Right renal cortex interstitium (tissue), 3 donors: ENCODE results near the gene KLF3. TPM values are rescaled to one million over a fixed set of nuclear protein-coding genes. Genes with fewer than 3 reads are reported as not detected.
A peak's percentile ranks its signal among the peaks of the same experiment; 100 is the strongest.

Source experiments
- DNase-seq, 3 donors: peaks; one replicate each; pipeline ENCODE4 v3.0.0-alpha.2; 2013; ENCODE audit warnings: low read depth in 3 of 3, low spot score in 2 of 3
- polyA plus RNA-seq, 3 donors: library from polyadenylated mRNA; unstranded; fragments of 120-200 nt; gene quantifications; one replicate each; pipeline ENCODE4 v1.2.1, GENCODE V29; 2013; ENCODE audit not compliant: insufficient read length in 3 of 3

Gene KLF3
- polyA plus RNA-seq, 3 donors = 62.2 to 64.9 (median 64.1) TPM

DNA sequence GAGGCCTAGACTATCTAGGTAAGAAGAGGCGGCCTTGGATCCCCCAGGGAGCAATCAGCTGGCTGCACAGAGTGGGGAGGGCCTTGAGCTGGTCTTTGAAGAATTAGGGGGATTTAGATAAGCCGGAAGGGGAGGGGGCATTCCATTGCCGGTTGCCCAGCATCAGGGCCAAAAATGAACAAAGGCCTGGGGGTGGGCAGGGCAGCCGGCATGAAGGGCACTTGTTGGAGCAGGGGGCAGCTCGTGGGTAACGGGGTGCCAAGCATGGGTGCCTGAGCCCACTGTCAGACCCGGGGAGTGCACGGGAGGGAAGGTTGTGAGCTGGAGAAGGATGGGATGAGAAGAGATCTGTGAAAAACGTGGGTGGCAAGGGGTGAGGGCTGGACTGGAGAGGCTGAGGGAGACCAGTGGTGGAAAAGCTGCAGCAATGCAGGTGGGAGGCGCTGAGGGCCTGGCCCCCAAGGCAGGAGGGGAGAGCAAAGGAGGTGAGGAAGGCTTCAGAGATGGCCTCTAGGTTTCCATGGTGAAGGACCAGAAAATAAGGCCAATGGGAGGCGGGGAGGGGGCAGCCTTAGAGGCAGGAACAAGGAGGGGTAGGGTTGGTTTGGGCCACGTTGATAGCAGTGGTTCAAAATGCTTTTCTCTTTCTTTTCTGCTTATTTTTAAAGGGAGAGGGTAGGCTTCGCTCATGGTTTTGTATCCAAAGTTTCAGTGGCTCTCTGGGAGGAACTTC lies 8.6 kb downstream of the KLF3 start:
- no peak for DNase-seq

DNA sequence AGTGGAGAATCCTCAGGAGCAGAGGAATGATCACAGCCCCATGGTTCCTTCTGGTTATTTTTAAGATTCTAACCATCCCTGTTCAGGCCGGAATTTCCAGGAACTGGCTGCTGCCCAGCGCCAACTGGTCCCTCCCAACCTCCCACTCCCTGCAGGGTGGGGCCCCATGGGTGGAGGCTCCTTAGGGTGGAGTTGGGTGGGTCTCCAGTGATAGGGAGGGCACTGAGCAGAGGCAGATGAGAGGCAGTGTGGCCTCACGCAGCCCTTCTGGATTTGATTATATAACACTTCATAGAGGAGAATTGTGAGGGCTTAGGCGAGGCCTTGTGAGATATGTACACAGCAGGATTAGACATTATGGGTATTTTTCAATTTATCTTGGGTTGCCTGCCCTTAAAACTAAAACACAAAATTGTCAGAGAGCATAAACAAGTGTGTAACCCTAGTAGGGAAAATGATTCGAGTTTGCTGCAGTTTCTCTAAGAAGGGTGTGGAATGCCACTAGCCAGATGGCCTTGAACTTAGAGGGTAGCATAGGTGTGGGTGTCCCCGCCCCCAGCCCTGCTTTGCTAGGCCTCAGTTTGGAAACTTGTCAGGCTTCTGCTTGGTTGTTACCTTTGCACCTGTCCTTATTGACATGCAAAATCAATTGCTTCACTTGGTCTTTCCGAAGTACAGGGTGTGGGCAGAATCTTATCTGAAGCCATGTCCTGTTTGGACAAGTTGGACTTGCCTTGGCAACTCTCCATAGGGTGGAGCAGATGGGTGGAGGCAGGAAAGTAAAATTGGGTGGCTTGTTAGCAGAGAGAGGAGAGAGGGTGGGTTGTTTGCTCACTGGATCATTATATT lies 9.4 kb downstream of the KLF3 start:
- no peak for DNase-seq

DNA sequence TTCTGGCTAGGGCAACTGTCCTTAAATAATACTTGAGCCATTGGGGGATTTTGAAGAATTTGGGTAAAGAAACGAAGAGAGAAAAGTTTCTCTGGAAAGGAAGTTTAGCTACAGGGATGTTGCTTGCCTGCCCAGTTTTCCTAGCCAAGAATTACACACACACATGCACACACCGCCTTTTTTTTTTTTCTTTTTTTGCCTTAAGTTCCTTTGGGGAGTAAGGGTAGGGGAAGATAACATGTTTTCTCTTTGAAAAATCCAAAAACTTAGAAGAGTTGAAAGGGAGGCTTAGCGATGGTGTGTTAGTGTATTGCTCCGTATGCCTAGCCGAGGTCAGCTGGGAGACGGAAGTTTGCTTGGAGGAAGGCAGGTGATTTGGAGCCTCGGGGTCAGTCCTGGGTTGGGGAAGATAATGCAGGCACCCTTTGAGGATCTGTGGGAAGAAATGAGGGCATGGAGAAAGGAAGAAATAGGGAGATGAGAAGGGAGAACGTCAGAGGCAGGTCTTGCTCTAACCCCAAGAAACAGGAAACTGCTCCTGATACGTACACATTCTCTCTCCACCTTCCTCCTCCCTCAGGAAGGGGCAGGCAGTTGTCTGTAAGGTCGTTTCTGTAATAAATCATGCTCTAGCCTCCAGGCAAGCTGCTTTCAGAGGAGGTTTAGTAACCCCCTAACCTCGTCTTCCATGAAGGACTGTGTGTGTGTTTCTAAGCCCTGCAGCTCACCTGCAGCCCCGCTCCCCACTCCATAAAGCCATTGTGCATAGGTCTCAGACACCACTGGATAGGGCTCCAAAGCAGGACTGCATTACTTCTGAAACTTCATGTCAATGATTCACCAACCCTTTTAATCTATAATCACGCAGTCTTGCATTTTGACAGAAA lies 10.5 kb downstream of the KLF3 start:
- no peak for DNase-seq

DNA sequence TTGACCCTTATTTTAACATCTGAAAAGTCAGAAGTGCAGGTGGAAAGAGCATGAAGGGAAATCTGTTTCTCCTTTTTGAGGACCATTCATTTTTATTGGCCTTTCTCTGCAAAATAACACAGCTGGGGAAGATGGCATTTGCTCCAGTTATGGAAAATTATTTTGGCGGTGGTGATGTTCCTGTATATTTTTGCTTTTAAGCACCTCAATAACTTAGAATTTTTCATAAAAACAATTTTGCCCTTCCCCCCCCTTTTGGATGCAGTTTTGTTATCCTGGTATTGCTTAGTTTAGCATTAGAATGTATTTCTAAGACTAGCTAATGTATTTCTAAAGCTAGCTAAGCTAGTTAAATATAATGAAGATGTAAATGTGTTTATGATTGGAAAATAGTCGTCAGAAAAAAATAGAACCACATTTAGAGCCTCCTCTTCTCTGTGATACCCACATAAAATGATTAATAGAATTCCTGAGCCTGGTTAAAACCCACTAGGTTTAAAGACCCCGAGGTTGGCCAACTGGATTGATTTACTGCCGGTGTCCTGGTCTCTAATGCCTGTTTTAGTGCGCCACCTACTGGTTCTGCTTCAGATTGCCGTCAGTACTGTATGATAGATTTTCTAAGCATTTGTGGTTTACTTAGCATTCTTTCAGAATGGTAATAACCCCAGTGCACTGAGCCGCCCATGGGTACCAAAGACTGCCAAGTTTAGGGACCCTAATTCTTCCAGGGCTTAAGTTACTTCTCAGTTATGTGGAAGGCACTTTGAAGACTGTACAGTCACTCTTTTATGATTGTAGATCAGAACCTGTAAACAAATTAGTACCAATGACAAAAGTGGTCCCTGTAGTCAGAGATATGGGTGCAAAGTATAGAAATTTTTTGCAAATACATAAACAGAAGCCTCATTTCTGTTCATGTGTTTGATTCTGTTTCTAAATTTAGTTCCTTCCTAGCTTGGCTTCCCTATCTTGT lies 11.4 kb downstream of the KLF3 start:
- DNase-seq = peak in 1 of 3 donors; percentile 81

DNA sequence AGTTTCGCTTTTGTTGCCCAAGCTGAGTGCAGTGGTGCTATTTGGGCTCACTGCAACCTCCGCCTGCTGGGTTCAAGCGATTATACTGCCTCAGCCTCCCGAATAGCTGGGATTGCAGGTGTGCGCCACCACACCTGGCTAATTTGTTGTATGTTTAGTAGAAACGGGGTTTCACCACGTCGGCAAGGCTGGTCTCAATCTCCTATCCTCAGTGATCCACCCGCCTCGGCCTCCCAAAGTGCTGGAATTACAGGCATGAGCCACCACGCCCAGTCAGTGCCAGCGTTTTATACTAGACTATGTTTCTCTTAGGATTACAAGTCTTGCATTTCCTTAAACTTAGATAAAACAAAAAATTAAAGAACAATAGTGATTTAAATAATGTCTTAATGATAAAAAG lies 13.0 kb downstream of the KLF3 start:
- no peak for DNase-seq

GRCh38 chr4:38677441-38677840 lies 13.4 kb downstream of the KLF3 start:
- DNase-seq = no peak

GRCh38 chr4:38678078-38678477 lies 14.1 kb downstream of the KLF3 start:
- DNase-seq = no peak

DNA sequence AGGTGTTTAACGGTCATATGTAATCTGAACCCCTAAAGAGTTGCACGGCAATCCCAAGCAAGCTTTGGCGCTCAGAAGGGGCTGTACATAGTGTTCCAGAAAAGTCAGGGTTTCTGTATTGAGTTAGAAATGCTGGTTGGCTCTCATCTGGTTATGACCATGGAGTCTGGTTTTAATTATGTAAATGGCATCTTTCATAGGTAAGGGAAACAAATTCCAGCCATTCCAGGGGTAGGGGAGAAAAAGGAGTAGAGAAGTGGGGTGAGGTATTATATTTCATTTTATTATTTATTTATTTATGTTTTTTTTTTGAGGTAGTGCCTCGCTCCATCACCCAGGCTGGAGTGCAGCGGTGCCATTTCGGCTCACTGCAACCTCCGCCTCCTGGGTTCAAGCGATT lies 15.9 kb downstream of the KLF3 start:
- no peak for DNase-seq

GRCh38 chr4:38681281-38681991 lies 17.4 kb downstream of the KLF3 start:
- no peak for DNase-seq

GRCh38 chr4:38682336-38682735 lies 18.3 kb downstream of the KLF3 start:
- DNase-seq = no peak

DNA sequence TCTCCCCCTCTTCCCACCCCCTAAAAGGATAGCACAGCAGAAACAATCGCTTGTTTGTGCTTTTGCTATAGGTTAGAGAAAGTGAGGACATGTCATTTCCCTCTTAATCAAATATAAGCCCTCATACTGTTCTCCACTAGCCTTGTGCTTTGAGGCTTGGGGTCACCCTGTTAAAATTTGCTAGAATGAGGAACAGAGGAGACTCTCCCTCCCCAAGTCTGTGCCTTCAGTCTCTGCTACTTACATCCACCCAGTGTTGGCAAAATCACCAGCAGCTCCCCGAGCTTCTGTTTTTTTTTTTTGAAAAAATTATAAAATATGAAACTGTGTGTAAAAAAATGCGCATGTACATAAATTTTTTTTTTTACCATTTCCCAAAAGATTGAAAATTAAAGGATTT lies 19.3 kb downstream of the KLF3 start:
- DNase-seq = no peak

- no peak for DNase-seq
Measured at GRCh38 chr4:38684271-38684670, 20.3 kb downstream of the KLF3 start.

DNA sequence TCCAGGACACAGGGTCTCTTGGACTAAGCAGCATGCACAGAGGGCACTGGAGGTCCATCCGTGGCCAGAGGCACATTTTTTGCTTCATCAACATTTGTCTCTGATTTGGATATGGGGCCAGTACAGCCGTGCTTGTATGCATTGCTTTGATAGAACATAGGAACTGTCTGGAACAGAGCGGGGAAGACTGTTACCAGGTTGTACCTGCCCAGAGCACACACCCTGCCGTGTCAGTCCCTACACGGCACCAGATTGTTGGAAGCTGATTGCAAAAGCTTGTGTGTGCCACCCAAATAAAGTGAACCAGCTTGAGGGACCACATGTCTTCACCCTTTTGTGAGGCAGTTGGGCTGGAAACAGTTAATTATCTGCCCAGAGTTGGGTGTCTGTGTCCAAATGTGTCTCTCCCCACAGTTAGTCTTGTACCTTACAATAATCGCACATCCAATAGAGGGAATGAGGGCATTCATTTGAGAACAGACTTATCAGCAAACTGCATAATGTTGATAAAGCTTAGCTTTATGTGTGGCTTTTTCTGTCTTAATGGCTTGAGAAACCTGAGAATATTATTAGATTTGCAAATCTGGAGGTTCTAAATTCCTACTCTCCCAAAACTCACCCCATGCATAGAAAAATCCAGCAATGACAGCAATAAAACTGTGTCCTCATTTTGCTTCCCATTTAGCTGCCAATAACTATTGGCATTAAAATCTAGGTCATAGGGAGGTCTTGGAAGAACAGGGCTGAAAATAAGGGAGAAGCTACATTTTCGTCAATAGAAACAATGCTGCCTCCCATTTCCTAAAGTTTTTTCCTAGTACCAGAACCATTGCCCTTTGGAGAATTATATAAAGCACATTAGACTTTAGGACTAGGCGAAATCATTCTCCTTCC lies 21.2 kb downstream of the KLF3 start:
- no peak for DNase-seq

GRCh38 chr4:38686682-38687081 lies 22.7 kb downstream of the KLF3 start:
- DNase-seq = no peak

- DNase-seq = no peak
Measured at GRCh38 chr4:38687571-38688011, 23.6 kb downstream of the KLF3 start.

- no peak for DNase-seq
Measured at GRCh38 chr4:38688676-38689355, 24.8 kb downstream of the KLF3 start.

DNA sequence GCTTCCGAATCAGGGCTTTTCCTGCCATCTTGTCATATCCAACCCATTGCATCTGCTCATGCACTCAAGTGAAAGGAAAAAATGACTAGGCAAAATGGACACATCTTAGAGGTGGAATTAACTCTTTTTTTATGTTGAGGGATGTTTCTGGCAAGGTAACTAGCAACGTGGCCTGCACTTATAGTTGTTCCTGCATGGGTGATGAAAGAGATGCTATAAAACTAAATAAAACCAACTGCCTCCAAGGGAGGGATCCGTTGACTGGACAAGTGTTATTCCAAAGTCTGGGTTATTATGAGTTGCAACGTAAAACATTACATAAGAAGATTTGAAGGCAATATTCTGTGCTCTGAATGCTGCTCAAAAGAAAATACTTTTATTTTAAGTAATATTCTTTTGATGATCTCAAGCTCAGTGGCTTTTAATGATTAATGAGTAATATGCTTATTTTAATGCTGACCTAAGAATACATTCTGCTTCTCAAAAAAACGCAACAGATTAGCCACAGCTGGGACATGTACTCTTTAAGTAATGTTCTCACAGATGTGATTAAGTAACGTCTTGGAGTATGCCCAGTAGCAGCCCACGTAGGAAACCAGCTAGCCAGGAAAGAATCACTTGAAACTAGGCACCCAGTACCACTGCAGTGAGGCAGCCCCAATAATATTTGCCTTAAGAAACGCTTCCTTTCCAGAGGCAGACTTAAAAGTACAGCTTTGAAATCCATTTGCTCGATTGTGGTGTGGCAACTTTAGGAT lies 27.4 kb downstream of the KLF3 start:
- no peak for DNase-seq
